Right forelimb (tissue), 1 donor: Measurements from ENCODE around the gene DPYD.
"Not testable (repeated sequence)": the region's sequence is repeated elsewhere in the genome, so short reads cannot be mapped to it uniquely, and the experiment has no call there.

ENCODE experiments used
- DNase-seq: peaks from one replicate; pipeline ENCODE4 v3.0.0-alpha.2; 2018

DPYD gene

GRCh38 chr1:97349794-97350193, 571.0 kb downstream of the DPYD start:
- not testable (repeated sequence) for DNase-seq

- DNase-seq: no peak
These were observed 572.1 kb downstream of the DPYD start for GRCh38 chr1:97348599-97349265.

- no peak for DNase-seq
These were observed 579.9 kb downstream of the DPYD start for GRCh38 chr1:97340951-97341350.

DNA sequence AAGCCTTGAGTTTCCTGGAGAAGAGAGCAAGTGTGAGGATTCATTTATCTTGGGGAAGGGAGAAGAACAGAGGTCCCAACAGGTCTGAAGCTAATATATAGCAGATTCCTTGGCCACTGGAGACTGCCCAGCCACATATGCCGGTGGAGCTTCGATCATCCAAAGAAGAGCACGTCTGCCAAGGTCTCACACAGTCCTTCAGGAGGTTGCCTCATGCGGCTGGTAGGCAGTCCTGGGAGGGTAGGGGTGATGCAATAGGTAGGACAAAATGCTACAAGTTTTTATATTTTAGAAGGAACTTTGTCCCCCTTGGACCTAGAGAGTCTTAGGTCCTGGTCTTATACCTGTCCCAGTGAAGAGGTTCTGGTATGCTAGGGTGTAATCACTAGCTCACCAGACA, 582.5 kb downstream of the DPYD start:
- DNase-seq: no peak

- DNase-seq: no peak
These were observed 583.4 kb downstream of the DPYD start for GRCh38 chr1:97337250-97338030.

- no peak for DNase-seq
These were observed 586.4 kb downstream of the DPYD start for GRCh38 chr1:97334454-97334853.

- DNase-seq: no peak
These were observed 588.1 kb downstream of the DPYD start for GRCh38 chr1:97332716-97333115.

GRCh38 chr1:97331165-97331564, 589.7 kb downstream of the DPYD start:
- DNase-seq: no peak

DNA sequence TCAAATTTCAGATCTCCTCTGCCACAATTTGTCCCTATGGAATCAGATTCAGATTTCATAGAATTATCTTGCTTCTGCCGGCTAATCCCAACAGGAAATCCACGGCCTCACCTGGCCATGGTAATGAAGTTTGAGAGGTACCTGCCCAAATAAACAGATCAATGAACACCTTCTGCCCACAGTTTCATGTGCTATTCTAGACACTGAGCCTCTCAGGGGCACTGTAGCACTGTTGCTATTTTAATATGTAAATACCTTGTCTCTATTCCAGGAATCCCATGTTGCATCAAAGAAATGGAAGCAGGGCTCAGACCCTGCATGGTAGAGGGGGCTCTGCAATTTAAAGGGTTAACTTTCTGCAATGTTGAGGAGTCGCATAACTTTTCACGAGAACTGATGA, 606.1 kb downstream of the DPYD start:
- DNase-seq: no peak

DNA sequence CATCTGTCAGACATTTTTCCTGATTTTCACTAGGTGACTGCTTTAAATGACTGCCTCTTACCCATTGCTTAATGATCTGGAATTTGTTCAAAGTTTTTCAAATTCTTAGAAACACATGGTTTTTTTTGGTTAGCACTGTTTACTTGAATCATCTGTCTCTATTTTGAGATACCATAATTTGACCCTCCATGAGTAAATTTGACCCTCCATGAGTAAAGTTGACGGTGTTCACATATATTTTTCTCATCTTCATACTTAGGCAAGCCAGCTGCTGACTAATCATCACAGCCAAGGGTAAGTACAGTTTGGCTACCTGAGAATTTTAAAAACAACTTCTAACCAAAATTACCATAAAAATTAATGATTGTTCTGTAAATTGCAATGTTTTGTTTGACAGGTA, 612.7 kb downstream of the DPYD start:
- DNase-seq: no peak

GRCh38 chr1:97307568-97307967, 613.3 kb downstream of the DPYD start:
- no peak for DNase-seq

- no peak for DNase-seq
These were observed 613.7 kb downstream of the DPYD start for GRCh38 chr1:97307151-97307550.

DNA sequence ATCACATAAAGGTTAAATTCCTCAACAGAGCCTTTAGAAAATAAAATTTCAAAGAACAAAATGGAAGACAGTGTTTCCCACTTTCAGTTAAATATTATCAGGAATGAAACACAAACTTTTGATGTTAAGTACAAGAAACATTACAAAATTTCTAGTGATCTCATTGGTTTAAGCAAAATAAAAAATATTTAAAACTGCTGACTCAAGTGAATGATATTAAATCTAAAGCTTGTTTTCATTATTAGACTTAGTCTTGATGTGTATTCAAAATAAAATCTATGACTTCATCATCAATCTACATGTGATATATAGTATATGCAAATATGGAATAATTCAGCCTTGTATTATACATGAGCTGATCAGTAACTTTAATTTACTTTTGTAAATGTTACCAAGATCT, 614.3 kb downstream of the DPYD start:
- DNase-seq: no peak

DNA sequence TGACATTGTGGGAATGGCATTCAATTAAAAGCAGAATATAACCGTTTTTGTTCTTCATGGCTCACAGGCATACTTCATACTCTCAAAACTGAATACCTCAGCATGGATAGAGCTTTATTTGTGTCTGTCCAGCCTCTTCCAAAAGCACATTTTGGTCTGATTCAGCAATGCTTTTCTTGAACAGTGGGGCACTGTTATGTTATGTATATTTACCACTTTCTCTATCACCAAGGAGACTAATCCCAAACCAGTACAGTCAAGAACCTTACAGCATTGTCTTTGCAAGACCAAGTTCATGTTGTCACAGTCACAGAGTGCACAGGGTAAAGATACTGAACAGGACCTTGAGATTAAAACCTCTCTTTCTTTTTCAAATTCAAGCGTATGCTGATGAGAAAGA, 616.5 kb downstream of the DPYD start:
- no peak for DNase-seq

DNA sequence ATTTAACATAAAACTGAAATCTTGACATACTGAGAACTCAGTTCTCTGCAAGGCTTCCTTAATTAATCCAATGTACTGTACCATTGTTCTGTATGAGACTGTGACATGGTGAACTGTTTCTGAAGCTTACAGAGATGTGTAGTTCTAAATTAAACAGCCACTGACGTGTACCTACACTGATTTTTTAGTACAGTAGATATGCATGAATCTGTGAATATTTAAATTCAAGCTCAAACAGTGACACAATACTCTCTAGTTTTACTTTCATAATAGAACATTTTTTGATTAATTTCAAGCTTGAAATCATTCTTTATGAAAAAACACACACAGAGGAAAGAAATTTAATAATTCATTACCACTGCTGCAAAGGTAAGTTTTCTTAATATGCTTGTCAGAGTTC, 621.9 kb downstream of the DPYD start:
- DNase-seq: no peak

DNA sequence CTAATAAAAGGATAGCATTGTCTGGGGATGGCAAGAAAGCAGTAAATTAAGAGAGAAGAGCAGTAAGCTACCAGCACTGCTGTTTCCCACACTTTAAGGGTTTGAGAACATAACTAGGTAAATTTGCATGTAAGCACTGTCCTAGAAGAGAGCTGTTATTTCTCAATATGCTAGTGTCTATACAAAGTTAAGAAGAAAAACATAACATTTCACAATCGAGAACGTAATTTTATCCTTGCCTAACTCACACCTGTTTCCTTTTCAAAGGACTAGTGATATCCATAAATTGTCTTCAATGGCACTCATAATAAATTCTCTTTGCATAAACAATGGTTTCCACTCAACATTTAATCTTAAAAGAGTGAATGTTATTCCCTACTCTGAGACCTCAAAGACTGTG, 623.2 kb downstream of the DPYD start:
- no peak for DNase-seq

DNA sequence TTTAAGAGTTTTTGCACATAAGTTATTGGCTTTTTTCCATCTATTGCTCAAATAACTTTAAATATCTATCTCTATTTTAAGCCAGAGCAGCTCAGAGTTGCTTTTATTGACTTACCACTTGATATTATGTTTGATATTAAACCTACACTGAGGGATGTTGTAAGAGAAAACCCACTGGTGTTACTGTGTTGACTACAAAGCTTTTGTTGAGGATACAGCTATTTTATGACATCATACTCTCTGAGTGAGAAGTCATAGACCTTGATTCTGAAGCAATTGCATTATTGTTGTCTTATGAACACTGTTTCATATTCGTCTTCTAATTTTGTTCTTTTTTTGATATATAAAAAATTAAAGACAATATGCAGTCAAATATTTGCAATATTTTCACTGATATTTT, 638.9 kb downstream of the DPYD start:
- no peak for DNase-seq

GRCh38 chr1:97277891-97278654, 642.8 kb downstream of the DPYD start:
- DNase-seq: no peak

DNA sequence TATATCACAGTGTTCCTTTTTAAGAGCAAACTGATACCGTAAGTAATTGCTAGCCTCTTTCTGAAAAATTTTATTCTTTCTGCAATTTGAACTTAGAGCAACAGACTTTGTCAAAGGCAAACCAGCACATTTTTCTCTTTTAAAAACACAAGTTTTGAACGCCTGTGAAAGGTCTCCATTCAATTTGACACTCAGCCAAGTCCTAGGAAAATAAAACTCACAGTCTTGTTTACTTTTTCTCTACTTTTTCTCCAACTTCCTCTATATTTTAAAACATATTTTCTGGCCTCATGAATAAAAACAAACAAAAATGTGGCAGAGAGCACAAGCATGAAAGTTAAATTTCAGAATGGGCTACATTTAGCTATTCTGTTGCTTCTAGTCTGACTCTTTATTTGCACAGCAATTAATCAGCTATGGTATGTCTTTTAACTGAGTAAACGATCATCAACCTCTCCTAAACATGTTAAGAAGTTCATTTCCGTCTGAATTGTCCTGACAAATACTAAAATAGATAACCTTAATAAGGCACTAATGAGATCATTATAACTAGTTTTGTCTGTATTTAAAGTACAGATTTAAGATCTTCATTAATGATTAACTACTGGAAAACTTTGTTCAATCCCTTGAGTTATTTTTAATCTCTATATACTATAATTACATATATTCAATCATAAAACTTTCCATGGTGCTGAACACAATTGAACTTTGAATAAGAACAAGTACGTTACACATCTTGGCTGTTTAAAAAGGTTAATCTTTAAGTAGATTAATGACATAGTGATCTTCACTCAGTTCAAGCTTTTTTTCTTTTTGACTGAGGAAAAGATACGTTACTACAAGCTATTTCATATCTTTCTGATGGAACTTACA, 648.7 kb downstream of the DPYD start:
- no peak for DNase-seq

DNA sequence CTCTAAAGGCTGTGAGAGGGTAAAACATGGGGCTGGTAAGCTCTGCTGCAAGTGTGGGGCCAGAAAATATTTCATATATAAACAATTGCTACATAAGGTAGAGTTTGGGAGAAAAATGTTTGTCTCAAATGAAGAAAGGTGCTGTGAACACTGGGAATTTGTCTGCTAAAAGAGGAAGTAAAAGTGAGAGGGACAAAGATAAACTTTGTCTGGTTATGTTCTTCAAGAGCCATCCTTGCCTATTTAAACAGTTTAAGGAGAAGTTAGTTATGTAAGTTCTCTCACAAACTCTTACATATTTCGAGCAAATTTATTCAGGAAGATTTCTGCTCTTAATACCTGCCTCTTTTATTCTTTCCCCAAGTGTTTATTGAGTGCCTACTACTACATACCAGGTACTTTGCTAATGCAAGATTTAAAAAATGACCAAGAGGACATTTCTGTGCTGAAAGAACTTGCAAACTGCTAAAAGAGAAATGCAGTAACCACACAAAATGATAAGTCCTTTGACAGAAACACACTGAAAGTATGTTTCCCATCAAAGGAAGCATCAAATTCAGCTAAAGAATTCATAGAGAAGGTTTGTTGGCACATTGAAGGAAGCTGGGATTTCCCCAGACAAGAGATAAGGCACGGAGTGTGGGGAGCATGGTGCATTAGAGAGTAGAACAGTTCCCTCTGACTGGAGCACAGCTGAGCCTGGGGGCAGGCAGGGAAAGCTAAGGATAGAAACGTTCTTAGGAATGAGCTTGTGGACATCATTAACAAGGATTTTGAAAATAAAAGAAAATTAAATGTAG, 650.1 kb downstream of the DPYD start:
- no peak for DNase-seq

- no peak for DNase-seq
These were observed 655.2 kb downstream of the DPYD start for GRCh38 chr1:97265630-97266029.

- DNase-seq: no peak
These were observed 658.0 kb downstream of the DPYD start for GRCh38 chr1:97262842-97263241.
